NCI-H1105 (cell line): ENCODE data around the gene MAFF.
"Not testable (repeated sequence)": the region's sequence is repeated elsewhere in the genome, so short reads cannot be mapped to it uniquely, and the experiment has no call there.

Experiments used
- DNase-seq: peaks from one replicate; lab custom pipeline; 2025; lab: John Stamatoyannopoulos, UW

The MAFF gene

GRCh38 chr22:38201711-38202436 lies at the start of gene MAFF:
TSS of gene MAFF (plus strand) at chr22:38201994. CDS start at chr22:38213854, 11,860 bp downstream.
- peak; percentile 85 for DNase-seq

- DNase-seq, result no peak
Measured at GRCh38 chr22:38153821-38154562, 47.8 kb upstream of the MAFF start.

- DNase-seq, result not testable (repeated sequence)
Measured at GRCh38 chr22:38154563-38154915, 47.3 kb upstream of the MAFF start.

GRCh38 chr22:38155703-38156102 lies 46.1 kb upstream of the MAFF start:
- no peak for DNase-seq

- no peak for DNase-seq
Measured at GRCh38 chr22:38162881-38163843, 38.6 kb upstream of the MAFF start.

GRCh38 chr22:38163844-38164550 lies 37.8 kb upstream of the MAFF start:
- no peak for DNase-seq

GRCh38 chr22:38164551-38164918 lies 37.3 kb upstream of the MAFF start:
- DNase-seq, result no peak

GRCh38 chr22:38165922-38166593 lies 35.7 kb upstream of the MAFF start:
- no peak for DNase-seq

GRCh38 chr22:38167988-38168407 lies 33.8 kb upstream of the MAFF start:
- peak; percentile 44 for DNase-seq

GRCh38 chr22:38169116-38169515 lies 32.7 kb upstream of the MAFF start:
- DNase-seq, result no peak

GRCh38 chr22:38170469-38170868 lies 31.3 kb upstream of the MAFF start:
- no peak for DNase-seq

GRCh38 chr22:38171927-38172831 lies 29.6 kb upstream of the MAFF start:
- no peak for DNase-seq

- DNase-seq, result no peak
Measured at GRCh38 chr22:38172832-38173640, 28.8 kb upstream of the MAFF start.

- no peak for DNase-seq
Measured at GRCh38 chr22:38173641-38173906, 28.2 kb upstream of the MAFF start.

- no peak for DNase-seq
Measured at GRCh38 chr22:38174626-38175025, 27.2 kb upstream of the MAFF start.

- DNase-seq, result no peak
Measured at GRCh38 chr22:38175206-38176118, 26.3 kb upstream of the MAFF start.

- DNase-seq, result no peak
Measured at GRCh38 chr22:38176170-38176741, 25.5 kb upstream of the MAFF start.

GRCh38 chr22:38177044-38177443 lies 24.8 kb upstream of the MAFF start:
- DNase-seq, result no peak
